ENCODE data around the gene CYBC1.

The CYBC1 gene

GRCh38 chr17:82486231-82487094 is 35.9 kb upstream of the CYBC1 start:
- Histone ChIP-seq H2AFZ (no peak overlapping the region), H3K9me3 (ENCODE audit: control insufficient read depth, low read length) (no peaks in the 10 kb centered on the region), H3K36me3 (ENCODE audit: control insufficient read depth, insufficient read depth, low read length) (no peaks in the 10 kb centered on the region), H3K4me2 (ENCODE audit: low read length) (no peak overlapping the region), H3K9ac (no peak overlapping the region), H3K27me3 (ENCODE audit: control insufficient read depth, insufficient read depth, low read length) (no peaks in the 10 kb centered on the region), H3K4me1 (no peaks in the 10 kb centered on the region), H3K4me3 (ENCODE audit: low read depth, low read length) (no peak overlapping the region), H3K79me2 (no peaks in the 10 kb centered on the region), H3K27ac (no peak overlapping the region)
- TF ChIP-seq CTCF (IDR thresholded peaks at IDR 0.05) = no peak

- H3K36me3 ChIP-seq (ENCODE audit: control insufficient read depth, insufficient read depth, low read length) = no peaks in the 10 kb centered on the region
- H3K27me3 ChIP-seq (ENCODE audit: control insufficient read depth, insufficient read depth, low read length) = no peaks in the 10 kb centered on the region
- no peaks in the 10 kb centered on the region for H3K79me2 ChIP-seq
- no peak overlapping the region for H3K27ac ChIP-seq
- H3K9me3 ChIP-seq (ENCODE audit: control insufficient read depth, low read length) = no peaks in the 10 kb centered on the region
- TF ChIP-seq CTCF (IDR thresholded peaks at IDR 0.05) = no peak
- H3K4me2 ChIP-seq (ENCODE audit: low read length) = no peak overlapping the region
- H2AFZ ChIP-seq = no peak overlapping the region
- H3K9ac ChIP-seq = no peak overlapping the region
- no peaks in the 10 kb centered on the region for H3K4me1 ChIP-seq
- no peak overlapping the region for H3K4me3 ChIP-seq (ENCODE audit: low read depth, low read length)
Measured at GRCh38 chr17:82483836-82484235, 33.3 kb upstream of the CYBC1 start.

- Histone ChIP-seq H3K4me1 (no peaks in the 10 kb centered on the region), H3K9ac (no peak overlapping the region), H3K4me3 (ENCODE audit: low read depth, low read length) (no peak overlapping the region), H3K36me3 (ENCODE audit: control insufficient read depth, insufficient read depth, low read length) (no peaks in the 10 kb centered on the region), H3K27ac (no peak overlapping the region), H2AFZ (no peak overlapping the region), H3K9me3 (ENCODE audit: control insufficient read depth, low read length) (no peaks in the 10 kb centered on the region), H3K4me2 (ENCODE audit: low read length) (no peak overlapping the region), H3K27me3 (ENCODE audit: control insufficient read depth, insufficient read depth, low read length) (no peaks in the 10 kb centered on the region), H3K79me2 (no peaks in the 10 kb centered on the region)
- TF ChIP-seq CTCF (IDR thresholded peaks at IDR 0.05) = no peak
Measured at GRCh38 chr17:82483204-82483660, 32.7 kb upstream of the CYBC1 start.

GRCh38 chr17:82480318-82480717 is 29.8 kb upstream of the CYBC1 start:
- Histone ChIP-seq H2AFZ (no peak overlapping the region), H3K9me3 (ENCODE audit: control insufficient read depth, low read length) (no peaks in the 10 kb centered on the region), H3K4me3 (ENCODE audit: low read depth, low read length) (no peak overlapping the region), H3K4me1 (no peaks in the 10 kb centered on the region), H3K36me3 (ENCODE audit: control insufficient read depth, insufficient read depth, low read length) (no peaks in the 10 kb centered on the region), H3K9ac (no peak overlapping the region), H3K27ac (no peak overlapping the region), H3K4me2 (ENCODE audit: low read length) (no peak overlapping the region), H3K27me3 (ENCODE audit: control insufficient read depth, insufficient read depth, low read length) (no peaks in the 10 kb centered on the region), H3K79me2 (no peaks in the 10 kb centered on the region)
- TF ChIP-seq CTCF (IDR thresholded peaks at IDR 0.05) = no peak

GRCh38 chr17:82479602-82480001 is 29.1 kb upstream of the CYBC1 start:
- no peak for TF ChIP-seq CTCF (IDR thresholded peaks at IDR 0.05)
- H3K4me3 ChIP-seq (ENCODE audit: low read depth, low read length) = no peak overlapping the region
- H3K36me3 ChIP-seq (ENCODE audit: control insufficient read depth, insufficient read depth, low read length) = no peaks in the 10 kb centered on the region
- no peak overlapping the region for H3K27ac ChIP-seq
- H3K9me3 ChIP-seq (ENCODE audit: control insufficient read depth, low read length) = no peaks in the 10 kb centered on the region
- H3K79me2 ChIP-seq = no peaks in the 10 kb centered on the region
- no peak overlapping the region for H3K9ac ChIP-seq
- H2AFZ ChIP-seq = no peak overlapping the region
- H3K4me2 ChIP-seq (ENCODE audit: low read length) = no peak overlapping the region
- no peaks in the 10 kb centered on the region for H3K27me3 ChIP-seq (ENCODE audit: control insufficient read depth, insufficient read depth, low read length)
- no peaks in the 10 kb centered on the region for H3K4me1 ChIP-seq
